Measurements from ENCODE around the gene HDGFL3.
"Not testable (repeated sequence)": the region's sequence is repeated elsewhere in the genome, so short reads cannot be mapped to it uniquely, and the experiment has no call there.

Gene HDGFL3

DNA sequence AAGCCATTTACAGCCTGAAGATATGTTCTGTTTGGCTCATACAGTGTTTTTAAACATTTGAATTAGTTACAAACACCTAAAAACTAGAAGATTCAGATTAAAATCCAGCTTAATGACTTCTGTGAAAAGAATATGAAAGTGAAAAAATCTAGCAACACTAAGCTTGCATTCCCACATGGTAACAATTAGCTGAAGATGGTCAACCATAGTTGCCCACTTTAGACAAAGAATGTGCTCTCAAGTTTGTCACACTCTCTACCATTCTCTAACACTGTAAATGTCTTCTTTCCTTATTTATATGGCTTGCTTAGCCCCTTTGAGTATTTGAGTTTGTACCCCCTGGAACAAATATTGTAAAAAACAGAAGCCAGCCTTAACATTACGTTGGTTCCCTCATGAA lies 32.7 kb downstream of the HDGFL3 start:
- Histone ChIP-seq H3K9ac (ENCODE audit: low read depth, low read length) (no peak overlapping the region), H3K9me3 (ENCODE audit: control insufficient read depth, insufficient read depth, low read length) (no peaks in the 10 kb centered on the region; the same call in 1 of the 2 replicates), H3K36me3 (ENCODE audit: insufficient read depth, low read length) (0 out of 2 replicates have a peak, but pooled peaks cover 2% of the 10 kb centered on the region), H3K4me1 (ENCODE audit: insufficient read depth, low read length) (no peaks in the 10 kb centered on the region)

DNA sequence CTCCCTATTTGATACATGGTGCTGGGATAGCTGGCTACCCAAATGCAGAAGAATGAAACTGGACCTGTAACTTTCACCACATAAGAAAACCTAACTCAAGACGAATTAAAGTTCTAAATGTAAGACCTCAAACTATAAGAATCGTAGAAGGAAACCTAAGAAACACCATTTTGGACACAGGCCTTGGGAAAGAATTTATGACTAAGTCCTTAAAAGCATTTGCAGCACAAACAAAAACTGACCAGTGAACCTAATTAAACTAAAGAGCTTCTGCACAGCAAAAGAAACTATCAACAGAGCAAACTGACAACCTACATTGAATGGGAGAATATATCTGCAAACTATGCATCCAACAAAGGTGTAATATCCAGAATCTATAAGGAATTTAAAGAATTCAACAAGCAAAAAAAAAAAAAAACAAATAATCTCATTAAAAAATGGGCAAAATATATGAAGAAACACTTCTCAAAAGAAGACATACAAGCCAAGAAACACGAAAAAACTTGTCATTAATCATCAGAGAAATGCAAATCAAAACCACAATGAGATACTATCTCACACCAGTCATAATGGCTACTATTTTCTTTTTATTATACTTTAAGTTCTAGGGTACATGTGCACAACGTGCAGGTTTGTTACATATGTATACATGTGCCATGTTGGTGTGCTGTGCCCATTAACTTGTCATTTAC lies 37.0 kb downstream of the HDGFL3 start:
- peaks cover 3% of the 10 kb centered on the region for H3K9me3 ChIP-seq (ENCODE audit: control insufficient read depth, insufficient read depth, low read length)
- no peaks in the 10 kb centered on the region for H3K4me1 ChIP-seq (ENCODE audit: insufficient read depth, low read length)
- H3K36me3 ChIP-seq (ENCODE audit: insufficient read depth, low read length) = 0 out of 2 replicates have a peak, but pooled peaks cover 2% of the 10 kb centered on the region
- no peak overlapping the region for H3K9ac ChIP-seq (ENCODE audit: low read depth, low read length)

- H3K4me1 ChIP-seq (ENCODE audit: insufficient read depth, low read length); H3K9ac ChIP-seq (ENCODE audit: low read depth, low read length); H3K9me3 ChIP-seq (ENCODE audit: control insufficient read depth, insufficient read depth, low read length); H3K36me3 ChIP-seq (ENCODE audit: insufficient read depth, low read length): not testable (repeated sequence)
Measured at GRCh38 chr15:83169576-83169975, 38.0 kb downstream of the HDGFL3 start.

- peaks cover 3% of the 10 kb centered on the region for H3K9me3 ChIP-seq (ENCODE audit: control insufficient read depth, insufficient read depth, low read length)
- H3K9ac ChIP-seq (ENCODE audit: low read depth, low read length) = no peak overlapping the region
- H3K4me1 ChIP-seq (ENCODE audit: insufficient read depth, low read length) = no peaks in the 10 kb centered on the region
- no peaks in the 10 kb centered on the region; the same call in 1 of the 2 replicates for H3K36me3 ChIP-seq (ENCODE audit: insufficient read depth, low read length)
Measured at GRCh38 chr15:83166830-83167229, 40.8 kb downstream of the HDGFL3 start.

GRCh38 chr15:83166218-83166617 lies 41.4 kb downstream of the HDGFL3 start:
- no peaks in the 10 kb centered on the region; the same call in 1 of the 2 replicates for H3K36me3 ChIP-seq (ENCODE audit: insufficient read depth, low read length)
- no peak overlapping the region for H3K9ac ChIP-seq (ENCODE audit: low read depth, low read length)

GRCh38 chr15:83164771-83165404 lies 42.7 kb downstream of the HDGFL3 start:
- peaks cover 3% of the 10 kb centered on the region; the same call in 1 of the 2 replicates for H3K9me3 ChIP-seq (ENCODE audit: control insufficient read depth, insufficient read depth, low read length)
- H3K4me1 ChIP-seq (ENCODE audit: insufficient read depth, low read length) = no peaks in the 10 kb centered on the region
- no peaks in the 10 kb centered on the region; the same call in 1 of the 2 replicates for H3K36me3 ChIP-seq (ENCODE audit: insufficient read depth, low read length)
- no peak overlapping the region for H3K9ac ChIP-seq (ENCODE audit: low read depth, low read length)

More at GRCh38 chr15:83166218-83166617, 41.4 kb downstream of the HDGFL3 start:
- peaks cover 3% of the 10 kb centered on the region for H3K9me3 ChIP-seq (ENCODE audit: control insufficient read depth, insufficient read depth, low read length)
- H3K4me1 ChIP-seq (ENCODE audit: insufficient read depth, low read length) = no peaks in the 10 kb centered on the region

DNA sequence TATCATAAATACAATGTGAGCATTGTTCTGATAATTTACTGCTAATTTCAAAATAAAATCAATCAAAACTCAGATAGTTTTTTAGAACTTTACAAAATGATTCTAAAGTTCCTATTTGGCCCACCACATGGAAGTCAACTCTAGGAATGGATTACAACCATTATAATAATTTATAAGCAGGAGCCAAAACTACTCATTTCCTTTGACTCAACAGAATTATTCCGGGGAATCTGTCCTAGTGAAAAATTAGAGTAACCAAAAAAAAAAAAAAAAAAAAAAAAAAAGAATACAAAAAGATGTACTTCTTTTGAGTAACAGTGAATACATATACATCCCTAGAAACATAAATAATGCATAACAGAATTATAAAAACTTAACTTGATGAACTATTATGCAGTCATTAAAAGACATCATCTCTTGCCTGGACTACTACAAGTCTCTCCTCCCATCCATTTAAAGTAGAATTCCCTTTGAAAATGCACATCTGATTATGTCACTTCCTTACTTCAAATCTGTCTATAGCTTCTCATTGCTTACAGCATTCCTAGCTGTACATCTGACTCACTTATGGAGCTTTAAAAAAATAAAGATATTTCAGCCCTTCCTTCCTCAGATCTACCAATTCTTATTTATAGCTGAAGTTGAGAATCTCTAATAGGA lies 43.4 kb downstream of the HDGFL3 start:
- Histone ChIP-seq H3K9me3 (ENCODE audit: control insufficient read depth, insufficient read depth, low read length) (peaks cover 3% of the 10 kb centered on the region; the same call in 1 of the 2 replicates), H3K36me3 (ENCODE audit: insufficient read depth, low read length) (no peaks in the 10 kb centered on the region; the same call in 1 of the 2 replicates), H3K4me1 (ENCODE audit: insufficient read depth, low read length) (no peaks in the 10 kb centered on the region), H3K9ac (ENCODE audit: low read depth, low read length) (no peak overlapping the region)

DNA sequence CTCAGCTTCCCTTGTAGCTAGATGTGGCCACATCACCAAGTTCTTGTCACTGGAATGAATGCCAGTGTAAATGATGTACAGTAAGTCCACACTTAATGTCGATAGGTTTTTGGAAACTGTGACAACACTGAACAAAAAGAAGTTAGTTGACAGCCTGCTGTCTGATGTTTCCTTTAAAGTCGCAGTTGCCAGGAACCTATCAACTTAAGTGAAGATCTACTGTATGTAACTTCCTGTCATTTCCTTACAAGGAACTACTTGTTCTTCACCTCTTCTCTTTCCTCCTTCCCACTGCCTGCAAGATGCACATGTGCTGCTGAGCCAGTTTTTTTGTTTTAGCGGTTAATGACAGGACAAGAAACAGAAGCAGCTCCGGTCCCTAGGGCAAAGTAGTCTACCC lies 44.6 kb downstream of the HDGFL3 start:
- Histone ChIP-seq H3K4me1 (ENCODE audit: insufficient read depth, low read length) (no peaks in the 10 kb centered on the region), H3K9ac (ENCODE audit: low read depth, low read length) (no peak overlapping the region), H3K9me3 (ENCODE audit: control insufficient read depth, insufficient read depth, low read length) (peaks cover 3% of the 10 kb centered on the region; the same call in 1 of the 2 replicates), H3K36me3 (ENCODE audit: insufficient read depth, low read length) (no peaks in the 10 kb centered on the region; the same call in 1 of the 2 replicates)

DNA sequence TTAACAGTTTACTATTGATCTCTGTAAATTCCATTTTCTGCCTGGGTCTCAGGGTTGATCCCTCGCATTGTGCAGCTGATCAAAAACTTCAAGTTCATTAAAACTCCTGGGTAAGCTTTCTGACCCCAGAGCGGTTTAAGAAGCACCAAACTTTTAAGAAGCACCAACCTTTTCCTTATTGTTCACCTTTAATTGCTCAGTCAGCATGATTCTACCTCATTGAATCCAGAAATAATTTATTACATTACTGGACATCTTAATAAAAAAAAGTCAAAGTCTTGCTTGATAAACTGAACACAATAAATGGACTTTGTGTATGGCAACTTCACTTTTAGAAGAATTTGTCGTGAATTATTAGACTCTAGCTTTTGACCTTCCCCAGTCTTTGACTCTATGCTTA lies 46.9 kb downstream of the HDGFL3 start:
- Histone ChIP-seq H3K9me3 (ENCODE audit: control insufficient read depth, insufficient read depth, low read length) (no peaks in the 10 kb centered on the region), H3K36me3 (ENCODE audit: insufficient read depth, low read length) (no peaks in the 10 kb centered on the region; the same call in none of the 2 replicates), H3K9ac (ENCODE audit: low read depth, low read length) (no peak overlapping the region), H3K4me1 (ENCODE audit: insufficient read depth, low read length) (no peaks in the 10 kb centered on the region)

- Histone ChIP-seq H3K36me3 (ENCODE audit: insufficient read depth, low read length) (no peaks in the 10 kb centered on the region; the same call in none of the 2 replicates), H3K9ac (ENCODE audit: low read depth, low read length) (no peak overlapping the region), H3K9me3 (ENCODE audit: control insufficient read depth, insufficient read depth, low read length) (no peaks in the 10 kb centered on the region), H3K4me1 (ENCODE audit: insufficient read depth, low read length) (no peaks in the 10 kb centered on the region)
Measured at GRCh38 chr15:83158393-83158792, 49.2 kb downstream of the HDGFL3 start.

GRCh38 chr15:83155942-83156341 lies 51.7 kb downstream of the HDGFL3 start:
- H3K36me3 ChIP-seq (ENCODE audit: insufficient read depth, low read length) = peaks cover 6% of the 10 kb centered on the region
- no peak overlapping the region for H3K9ac ChIP-seq (ENCODE audit: low read depth, low read length)
- H3K4me1 ChIP-seq (ENCODE audit: insufficient read depth, low read length) = no peaks in the 10 kb centered on the region
- H3K9me3 ChIP-seq (ENCODE audit: control insufficient read depth, insufficient read depth, low read length) = no peaks in the 10 kb centered on the region

DNA sequence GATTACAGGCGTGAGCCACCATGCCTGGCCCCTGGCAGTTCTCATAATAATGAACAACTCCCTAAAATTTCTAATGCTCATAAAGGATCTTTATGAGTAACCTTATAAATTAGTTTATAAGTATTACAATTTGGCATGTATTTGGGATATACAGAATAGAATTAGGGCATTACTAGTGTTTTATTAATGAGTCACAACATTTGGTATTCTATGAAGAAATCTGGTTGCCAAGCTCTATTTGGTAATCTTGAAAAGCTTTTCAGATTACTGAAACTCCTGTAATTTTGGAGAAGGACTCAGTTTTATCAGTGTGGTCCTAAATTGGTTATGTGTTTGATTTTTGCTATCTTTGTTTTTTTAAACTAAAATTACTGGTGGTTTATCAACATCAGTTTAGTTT lies 54.3 kb downstream of the HDGFL3 start:
- Histone ChIP-seq H3K9me3 (ENCODE audit: control insufficient read depth, insufficient read depth, low read length) (no peaks in the 10 kb centered on the region), H3K9ac (ENCODE audit: low read depth, low read length) (no peak overlapping the region), H3K36me3 (ENCODE audit: insufficient read depth, low read length) (peaks cover 16% of the 10 kb centered on the region), H3K4me1 (ENCODE audit: insufficient read depth, low read length) (no peaks in the 10 kb centered on the region)

GRCh38 chr15:83144771-83145170 lies 62.9 kb downstream of the HDGFL3 start:
- no peak overlapping the region for H3K9ac ChIP-seq (ENCODE audit: low read depth, low read length)
- no peaks in the 10 kb centered on the region; the same call in 1 of the 2 replicates for H3K9me3 ChIP-seq (ENCODE audit: control insufficient read depth, insufficient read depth, low read length)
- peaks cover 11% of the 10 kb centered on the region for H3K36me3 ChIP-seq (ENCODE audit: insufficient read depth, low read length)
- peaks cover 12% of the 10 kb centered on the region for H3K4me1 ChIP-seq (ENCODE audit: insufficient read depth, low read length)

- H3K9ac ChIP-seq (ENCODE audit: low read depth, low read length); H3K36me3 ChIP-seq (ENCODE audit: insufficient read depth, low read length); H3K9me3 ChIP-seq (ENCODE audit: control insufficient read depth, insufficient read depth, low read length): not testable (repeated sequence)
- peaks cover 12% of the 10 kb centered on the region for H3K4me1 ChIP-seq (ENCODE audit: insufficient read depth, low read length)
Measured at GRCh38 chr15:83142151-83142550, 65.5 kb downstream of the HDGFL3 start.
